HK-2 (cell line): ENCODE data around the gene COL16A1.

Source experiments
- DNase-seq: peaks from one replicate; pipeline ENCODE4 v3.0.0-alpha.2; 2018; ENCODE audit not compliant: unreplicated experiment

The COL16A1 gene

DNA sequence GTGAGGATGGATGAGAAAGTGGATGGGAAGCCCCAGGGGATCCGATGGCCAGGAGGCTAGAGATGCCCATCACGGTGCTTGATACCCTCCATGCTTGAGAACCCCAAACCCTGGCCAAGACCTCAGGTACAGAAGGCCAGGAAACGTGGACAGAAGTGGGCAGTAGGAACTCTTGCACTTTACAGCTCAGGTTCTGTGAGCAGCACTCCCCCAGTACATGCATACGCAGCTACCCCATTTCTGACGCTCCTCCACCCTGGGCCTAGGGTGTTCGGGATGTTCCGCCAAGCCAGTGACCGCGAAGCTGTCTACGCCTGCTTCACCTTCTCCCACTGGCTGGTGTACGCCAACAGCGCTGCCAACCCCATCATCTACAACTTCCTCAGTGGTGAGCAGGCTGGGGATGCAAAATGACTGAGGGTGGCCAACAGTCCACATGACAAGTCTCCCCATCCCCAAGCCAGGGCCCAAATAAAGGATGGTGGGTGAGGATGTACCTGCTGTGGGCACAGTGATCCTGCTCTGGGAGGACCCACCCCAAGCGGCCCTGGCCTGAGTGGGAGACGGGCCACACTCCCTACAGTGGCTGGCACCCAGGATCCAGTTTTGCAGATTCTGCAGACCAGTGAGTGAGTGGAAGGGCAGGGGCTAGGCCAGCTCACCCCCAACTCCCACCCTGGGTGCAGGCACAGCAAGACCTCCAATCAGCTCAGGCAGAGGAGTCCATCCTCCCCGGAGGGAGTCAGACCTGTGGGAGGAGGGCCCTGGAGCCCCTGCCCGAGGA, 78.9 kb downstream of the COL16A1 start:
- DNase-seq = no peak

DNA sequence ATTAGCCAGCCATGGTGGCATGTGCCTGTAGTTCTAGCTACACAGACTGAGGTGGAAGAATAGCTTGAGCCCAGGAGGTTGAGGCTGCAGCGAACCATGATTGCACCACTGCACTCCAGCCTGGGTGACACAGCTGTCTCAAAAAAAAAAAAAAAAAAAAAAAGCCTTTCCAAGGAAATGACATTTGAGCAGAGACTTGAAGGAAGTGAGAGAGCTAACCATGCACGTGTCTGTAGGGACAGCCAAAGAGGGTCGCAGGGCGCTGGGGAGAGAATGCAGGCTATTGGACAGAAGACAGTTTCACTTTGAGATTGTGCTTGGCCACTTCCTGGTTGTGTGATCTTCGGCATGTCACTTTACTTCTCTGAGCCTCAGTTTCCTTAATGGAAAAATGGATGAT, 79.5 kb downstream of the COL16A1 start:
- no peak for DNase-seq

DNA sequence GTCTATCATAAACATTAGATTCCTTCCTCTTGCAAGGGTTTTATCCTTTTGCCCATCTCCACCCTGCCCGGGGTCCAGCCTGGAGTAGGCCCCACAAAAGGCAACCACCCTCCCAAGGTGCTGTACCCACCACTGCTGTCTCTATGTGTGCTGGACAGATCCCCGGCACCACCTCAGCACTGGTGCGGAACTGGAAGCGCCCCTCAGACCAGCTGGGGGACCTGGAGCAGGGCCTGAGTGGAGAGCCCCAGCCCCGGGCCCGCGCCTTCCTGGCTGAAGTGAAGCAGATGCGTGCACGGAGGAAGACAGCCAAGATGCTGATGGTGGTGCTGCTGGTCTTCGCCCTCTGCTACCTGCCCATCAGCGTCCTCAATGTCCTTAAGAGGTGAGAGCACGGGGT, 80.5 kb downstream of the COL16A1 start:
- no peak for DNase-seq

DNA sequence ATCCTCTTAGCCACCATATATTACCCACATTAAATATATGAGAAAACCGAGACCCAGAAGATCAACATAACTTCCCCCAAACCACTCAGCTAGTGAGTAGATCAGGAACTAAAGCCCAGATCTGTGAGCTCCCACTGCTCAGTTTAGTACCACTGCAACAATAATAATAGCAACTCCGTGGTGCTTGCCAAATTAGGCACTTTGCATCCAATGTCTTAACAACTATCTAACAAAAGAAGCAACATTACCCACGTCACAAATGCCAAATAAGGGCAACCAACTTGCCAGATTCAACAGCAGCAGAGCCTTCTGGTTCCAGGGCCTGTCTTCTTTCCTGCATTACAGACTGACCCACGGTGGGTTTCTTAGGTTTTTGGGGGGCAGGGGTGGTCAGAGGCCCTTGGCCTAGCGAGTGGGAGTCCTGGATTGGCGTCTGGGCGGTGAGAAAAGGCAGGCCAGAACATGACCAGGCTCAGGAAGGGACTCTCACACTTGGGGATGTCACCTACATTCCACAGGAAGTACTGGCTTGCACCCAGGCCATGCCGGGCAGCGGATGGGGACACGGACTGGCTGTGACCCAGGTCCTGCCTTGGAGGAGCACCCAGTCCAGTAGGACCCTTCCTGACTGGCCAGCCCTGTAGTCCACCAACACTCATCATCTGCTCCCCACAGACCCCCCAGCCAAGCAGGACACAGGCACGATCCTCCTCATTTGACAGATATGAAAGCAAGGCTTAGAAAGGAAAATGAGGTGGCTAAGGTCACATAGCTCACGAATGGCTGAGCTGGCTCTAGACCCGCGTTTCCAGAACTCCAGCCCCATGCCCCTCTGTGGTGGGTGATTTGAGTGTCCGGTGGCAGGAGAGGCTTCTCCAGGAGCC, 81.7 kb downstream of the COL16A1 start:
- no peak for DNase-seq

DNA sequence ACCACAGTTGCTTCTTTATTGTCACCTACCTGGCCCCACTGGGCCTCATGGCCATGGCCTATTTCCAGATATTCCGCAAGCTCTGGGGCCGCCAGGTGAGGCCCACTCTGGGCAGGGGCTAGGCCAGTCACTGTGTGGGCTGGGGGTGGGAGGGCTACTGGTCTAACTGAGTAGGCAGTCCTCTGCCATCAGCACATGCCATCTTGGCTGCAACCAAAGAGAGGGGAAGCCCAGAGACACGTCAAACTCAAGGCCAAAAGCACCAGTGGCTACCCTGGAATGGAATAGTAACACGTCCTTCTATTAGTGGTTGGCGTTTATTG, 82.4 kb downstream of the COL16A1 start:
- DNase-seq = no peak

DNA sequence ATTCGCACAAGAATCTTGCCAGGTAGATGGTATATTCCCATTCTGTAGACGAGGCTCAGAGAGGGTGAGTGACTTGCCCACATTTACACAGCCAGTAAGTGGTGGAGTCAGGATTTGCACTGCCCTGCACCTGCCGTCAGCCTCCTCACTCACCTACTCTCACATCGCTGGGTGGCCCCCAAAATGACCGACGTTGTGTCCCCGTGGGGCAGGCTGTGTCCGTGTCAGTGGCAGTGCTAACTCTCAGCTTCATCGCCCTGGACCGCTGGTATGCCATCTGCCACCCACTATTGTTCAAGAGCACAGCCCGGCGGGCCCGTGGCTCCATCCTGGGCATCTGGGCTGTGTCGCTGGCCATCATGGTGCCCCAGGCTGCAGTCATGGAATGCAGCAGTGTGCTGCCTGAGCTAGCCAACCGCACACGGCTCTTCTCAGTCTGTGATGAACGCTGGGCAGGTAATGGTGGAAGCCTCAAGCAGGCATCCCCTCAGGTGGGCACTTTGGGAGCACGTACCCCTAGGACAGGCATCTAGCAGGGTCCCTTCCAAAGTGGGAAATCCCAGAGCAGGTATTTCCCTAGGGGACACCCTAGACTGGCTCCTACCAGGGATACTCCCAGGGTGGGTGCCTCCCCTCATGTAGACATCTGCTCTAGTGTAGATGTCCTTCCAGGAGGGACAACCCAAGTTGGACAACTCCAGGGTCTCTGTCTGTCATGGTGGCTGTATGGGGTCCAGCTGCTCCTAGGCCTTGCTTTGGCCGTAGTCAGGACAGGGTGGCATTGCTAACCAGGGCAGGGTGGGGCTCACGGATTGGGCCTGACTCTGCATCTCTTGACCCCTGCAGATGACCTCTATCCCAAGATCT, 83.0 kb downstream of the COL16A1 start:
- DNase-seq = no peak

DNA sequence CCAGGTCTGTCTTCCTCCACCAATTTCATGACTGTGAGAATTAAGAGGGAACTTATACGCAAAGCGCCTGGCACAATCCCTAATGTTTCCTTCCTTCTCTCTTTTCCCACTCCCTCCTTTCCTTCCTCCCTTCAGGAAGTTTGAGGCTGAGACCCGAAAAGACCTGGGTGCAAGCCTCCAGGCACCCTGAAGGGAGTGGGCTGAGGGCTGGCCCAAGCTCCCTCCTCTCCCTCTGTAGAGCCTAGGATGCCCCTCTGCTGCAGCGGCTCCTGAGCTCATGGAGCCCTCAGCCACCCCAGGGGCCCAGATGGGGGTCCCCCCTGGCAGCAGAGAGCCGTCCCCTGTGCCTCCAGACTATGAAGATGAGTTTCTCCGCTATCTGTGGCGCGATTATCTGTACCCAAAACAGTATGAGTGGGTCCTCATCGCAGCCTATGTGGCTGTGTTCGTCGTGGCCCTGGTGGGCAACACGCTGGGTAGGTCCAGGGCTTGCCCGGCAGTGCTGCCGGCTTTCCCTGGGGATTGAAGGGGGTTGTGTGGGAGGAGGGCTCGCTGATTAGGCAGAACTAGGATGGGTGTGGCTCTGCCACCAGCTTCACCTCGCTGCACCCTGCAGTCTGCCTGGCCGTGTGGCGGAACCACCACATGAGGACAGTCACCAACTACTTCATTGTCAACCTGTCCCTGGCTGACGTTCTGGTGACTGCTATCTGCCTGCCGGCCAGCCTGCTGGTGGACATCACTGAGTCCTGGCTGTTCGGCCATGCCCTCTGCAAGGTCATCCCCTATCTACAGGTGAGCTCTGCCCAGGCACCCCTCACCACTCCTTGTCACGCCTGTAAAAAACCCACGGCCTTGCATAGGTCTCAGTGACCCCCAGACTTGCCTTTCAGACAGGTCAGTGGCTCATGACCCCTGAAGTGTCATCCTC, 84.6 kb downstream of the COL16A1 start:
- DNase-seq = no peak

DNA sequence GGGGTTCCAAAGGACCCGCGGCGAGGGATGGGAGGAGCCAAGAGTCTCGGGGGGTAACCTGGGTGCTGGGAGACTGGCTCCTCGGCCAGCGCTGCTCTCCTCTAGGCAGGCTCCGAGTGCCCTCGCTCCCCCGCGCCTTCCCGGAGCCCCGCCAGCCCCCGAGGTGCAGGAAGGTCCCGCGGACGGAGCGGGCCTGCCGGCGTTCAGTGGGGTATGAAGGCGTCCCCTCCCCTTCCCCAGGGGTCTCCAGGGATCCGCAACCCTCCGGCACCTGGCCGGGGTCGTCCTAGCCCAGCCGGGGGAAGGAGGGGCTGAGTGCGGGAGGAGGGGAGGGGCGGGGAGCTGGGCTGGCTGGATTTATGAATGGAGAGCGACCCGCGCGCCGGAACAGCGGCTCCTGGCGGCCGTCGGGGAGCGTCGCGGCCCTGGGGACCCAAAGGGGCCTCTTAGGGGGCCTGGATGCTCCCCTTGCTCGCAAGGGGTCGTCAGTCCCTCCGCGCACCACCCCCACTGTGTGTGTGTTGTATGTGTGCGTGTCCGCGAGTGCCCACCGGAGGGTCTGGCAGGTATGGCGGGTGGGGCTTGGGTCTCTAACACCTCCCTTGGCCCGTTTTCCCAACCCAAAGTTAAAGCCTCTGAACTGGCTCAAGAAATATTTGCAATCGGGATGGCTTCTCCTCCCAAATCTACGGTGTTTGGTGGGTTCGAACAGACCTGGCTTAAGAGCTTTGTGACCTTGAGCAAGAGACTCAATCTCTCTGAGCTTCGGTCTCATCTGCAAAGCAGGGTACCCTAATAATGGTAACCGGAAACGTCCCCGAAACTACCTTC, 85.7 kb downstream of the COL16A1 start:
- peak; percentile 35 for DNase-seq

DNA sequence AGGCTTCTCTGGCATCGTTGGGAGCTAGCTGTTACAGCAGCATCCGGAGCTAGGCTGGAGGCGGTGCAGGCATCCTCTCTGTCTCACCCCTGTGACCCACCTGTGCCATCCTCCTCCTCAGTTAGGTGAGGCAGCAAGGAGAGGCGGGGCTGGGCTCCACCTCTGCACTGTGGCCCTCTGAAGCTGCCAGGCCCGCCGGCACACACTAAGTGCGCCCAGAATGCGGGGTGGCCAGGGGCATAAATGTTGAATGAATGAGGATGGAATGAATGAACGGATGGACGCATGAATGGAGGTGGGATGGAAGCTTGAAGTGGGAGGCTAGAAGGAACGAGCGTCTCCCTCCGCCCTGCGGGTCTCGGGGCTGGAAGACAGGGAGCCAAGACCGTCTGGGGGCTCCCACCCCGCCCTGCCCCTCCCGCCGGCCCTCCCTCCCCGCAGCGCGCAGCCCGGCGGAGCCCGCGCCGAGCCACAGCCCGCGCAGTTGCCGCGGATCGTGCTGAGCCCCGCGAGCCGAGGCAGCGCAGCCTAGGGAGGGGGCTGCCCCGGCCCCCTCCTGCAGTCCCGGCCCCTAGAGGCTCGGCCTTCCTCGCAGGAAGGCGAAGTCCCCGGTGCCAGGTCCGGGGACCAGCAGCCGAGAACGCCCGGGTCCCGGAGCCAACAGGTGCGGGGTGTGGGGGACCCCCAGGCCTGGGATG, 86.5 kb downstream of the COL16A1 start, which contains the start of gene HCRTR1:
HCRTR1 (plus strand) TSS at position 472 of the 698 bp plus-strand sequence. CDS start 1,504 bp downstream, outside the sequence.
- no peak for DNase-seq

DNA sequence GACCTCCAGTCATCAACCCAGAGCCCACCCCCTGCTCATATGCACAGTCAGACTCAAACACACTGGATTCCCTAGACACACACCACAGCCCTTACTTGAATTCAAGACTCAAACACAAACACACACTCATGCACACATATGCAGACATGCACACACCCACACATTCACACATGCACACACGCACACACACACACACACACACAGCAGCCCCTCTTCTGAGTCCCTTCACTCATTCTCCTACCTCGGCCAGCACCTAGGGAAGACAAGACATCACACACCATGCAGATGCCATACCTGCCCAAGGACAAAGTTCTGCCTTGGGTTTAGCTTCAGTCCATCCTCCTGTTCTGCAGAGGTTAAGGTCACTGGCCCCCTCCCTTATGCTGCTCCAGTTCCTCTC, 87.9 kb downstream of the COL16A1 start:
- DNase-seq = no peak

DNA sequence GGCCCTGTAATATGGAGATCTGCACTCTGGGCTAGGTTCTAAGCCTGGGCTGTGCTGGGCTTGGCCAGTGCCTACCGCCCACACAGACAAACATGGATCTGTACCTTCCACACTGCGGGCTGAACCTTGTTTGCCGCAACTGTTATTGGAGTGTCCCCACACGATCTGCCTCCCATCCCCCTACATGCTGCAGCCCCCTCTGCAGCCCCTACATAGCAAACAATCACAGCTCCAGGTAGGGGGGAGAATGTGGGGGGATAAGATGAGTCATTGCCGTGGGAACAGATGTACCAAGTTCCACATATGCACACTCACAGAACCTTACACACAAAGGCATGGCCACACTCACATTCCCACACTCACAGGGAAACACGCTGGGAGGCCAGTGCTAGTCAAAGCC, 88.4 kb downstream of the COL16A1 start:
- DNase-seq = no peak

DNA sequence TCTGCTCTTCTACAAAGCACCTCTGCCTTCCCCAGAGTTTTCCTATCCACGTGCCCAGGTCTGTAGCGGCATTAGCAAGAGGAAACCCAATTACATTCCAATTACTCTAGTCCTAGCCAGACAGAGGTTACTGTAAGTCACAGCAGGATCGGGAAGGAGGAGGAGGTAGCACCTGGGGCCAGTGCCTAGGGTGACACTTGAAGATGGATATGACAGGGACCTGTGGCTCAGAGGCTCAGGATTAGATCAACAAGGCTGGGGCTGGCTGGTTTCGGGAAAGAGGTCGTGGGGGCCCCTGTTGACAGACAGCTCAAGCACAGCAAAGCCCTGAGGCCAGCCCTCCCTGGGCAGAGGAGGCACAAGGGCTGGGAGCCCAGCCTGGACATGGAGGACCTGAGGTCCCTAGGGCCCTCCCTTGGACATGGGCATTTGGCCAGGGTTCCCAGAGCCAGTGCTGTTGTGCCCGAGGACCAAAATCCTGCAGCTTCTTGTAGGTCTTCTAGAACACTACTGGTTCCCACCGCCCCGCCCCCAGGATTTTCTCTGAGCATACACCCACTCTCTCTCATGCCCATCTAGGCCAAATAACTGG, 89.3 kb downstream of the COL16A1 start:
- DNase-seq = no peak

DNA sequence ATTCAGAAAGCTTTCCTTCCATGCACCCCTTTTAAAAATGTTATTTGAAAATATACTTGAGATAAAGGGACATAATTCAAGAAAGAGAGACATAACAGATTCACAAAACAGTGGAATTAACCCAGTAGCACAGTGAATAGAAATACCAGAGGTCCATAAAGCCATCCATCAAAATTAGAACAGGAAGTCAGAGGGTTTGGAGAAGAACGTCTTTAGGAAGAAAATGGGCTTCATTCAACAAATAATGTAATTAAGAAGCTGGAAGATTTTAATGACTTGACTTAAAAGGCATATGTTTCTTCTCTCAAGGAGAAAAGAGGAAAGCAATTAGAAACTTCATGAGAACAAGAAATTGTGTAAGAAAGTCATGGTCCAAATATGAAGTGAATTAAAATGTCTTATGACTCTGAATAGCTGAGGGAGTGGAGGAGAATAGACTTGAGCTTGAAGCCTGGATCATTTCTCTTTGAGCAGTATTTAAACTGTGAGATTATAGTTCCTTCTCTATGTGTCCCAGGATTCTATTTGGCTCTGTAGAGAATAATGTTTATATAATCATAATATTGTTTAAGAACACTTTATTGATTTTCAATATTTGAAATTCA, 94.2 kb downstream of the COL16A1 start:
- no peak for DNase-seq

DNA sequence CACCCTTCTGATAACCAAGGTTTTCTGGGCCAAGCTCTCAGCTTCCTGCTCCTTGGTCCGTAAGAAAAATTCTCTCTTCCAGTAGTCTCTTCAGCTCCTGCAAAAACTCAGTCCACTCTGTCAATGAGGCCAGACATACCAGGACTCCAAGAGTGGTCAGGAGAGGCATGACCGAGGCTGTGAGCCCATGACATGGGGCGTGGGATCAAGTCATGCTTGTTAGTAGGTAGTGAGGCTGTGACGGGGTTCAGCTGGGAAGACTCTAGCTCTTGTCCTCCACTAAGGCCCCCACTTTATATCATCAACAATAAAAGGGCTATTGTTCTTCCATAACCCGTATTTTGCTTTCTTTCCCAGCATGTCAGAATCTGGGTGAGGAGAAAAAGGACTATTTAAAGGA, 96.5 kb downstream of the COL16A1 start:
- DNase-seq = no peak

DNA sequence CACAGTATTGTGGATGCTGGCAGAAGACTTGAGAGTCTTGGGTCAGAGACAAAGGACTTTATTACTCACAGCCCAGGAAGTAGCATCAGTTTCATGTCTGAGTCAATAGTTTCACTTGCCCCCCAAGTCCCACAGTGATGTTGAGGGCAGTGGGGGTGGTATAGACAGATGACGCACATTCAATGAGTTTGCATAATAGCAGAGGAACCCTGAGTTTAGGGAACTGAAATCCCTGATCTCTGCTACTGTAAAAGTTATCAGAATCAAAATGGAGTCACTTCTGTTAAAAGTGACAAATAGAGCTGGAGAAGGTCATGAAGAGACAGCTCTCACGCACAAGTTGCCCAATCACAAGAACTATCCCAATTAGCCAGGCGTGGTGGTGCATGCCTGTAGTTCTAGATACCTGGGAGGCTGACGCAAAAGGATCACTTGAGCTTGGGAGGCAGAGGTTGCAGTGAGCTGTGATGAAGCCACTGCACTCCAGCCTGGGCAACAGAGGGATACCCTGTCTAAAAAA, 97.8 kb downstream of the COL16A1 start:
- DNase-seq = no peak
